Measurements from ENCODE around the gene TMEM171. TPM values are rescaled to one million over a fixed set of nuclear protein-coding genes. Genes with fewer than 3 reads are reported as not detected.

The TMEM171 gene
- total and polyA plus RNA-seq, 2 of the 4 experiments (the other 2 are of a cell fraction), result 3.0 to 5.1 TPM

DNA sequence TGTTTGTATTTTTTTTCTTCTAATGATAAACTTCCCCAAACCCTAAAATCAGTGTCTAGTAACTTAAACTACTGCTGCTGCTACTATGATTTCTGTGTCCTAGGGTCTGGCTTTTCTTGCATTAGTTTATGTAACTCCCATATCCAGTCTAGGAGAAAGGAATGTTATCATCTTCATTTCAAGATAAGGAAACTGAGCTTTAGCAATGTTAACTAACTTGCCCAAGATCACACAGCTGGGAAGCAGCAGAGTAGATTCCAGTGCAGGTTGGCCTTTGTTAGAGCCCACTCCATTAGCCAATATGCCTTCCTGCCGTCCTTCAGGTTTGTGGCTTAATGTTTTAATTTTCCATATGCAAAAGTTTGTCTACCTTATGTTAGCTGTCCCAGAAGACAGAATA lies 10.4 kb downstream of the TMEM171 start:
- WGBS, 2 experiments (ENCODE audit: extremely low coverage in 2 of 2, insufficient read length in 1 of 2), result no CpG with 5 or more reads among the region's 1 CpG
- H3K79me1 ChIP-seq (ENCODE audit: low read depth in 1 of 2, low read length in 2 of 2), result no peaks in the 10 kb centered on the region
- no peak overlapping the region for H2AK9ac ChIP-seq (replicated peaks; ENCODE audit: low read depth, low read length, poor library complexity)
- ChIA-PET POLR2A (ENCODE audit: unreplicated experiment) (no interaction called here), CTCF (no interaction called here)
- no peaks in the 10 kb centered on the region for H3K9me3 ChIP-seq (ENCODE audit: control insufficient read depth, insufficient read depth, low read length)
- no TSS peak for BruUV-seq (replicated peaks)
- intact Hi-C loops (cut with micrococcal nuclease), result no loop called here
- H2BK15ac ChIP-seq (ENCODE audit: low read depth, low read length), result no peak overlapping the region
- no peak overlapping the region for H3K23ac ChIP-seq (ENCODE audit: low read depth, low read length)
- no peak overlapping the region for H3K56ac ChIP-seq (ENCODE audit: extremely low read depth, insufficient read depth, low read length)
- H4K8ac ChIP-seq (ENCODE audit: low read depth in 2 of 2, low read length in 2 of 2), result no peak overlapping the region
- DNase-seq, result no peak
- no peak overlapping the region for H3K18ac ChIP-seq (ENCODE audit: low read depth, low read length)
- no peaks in the 10 kb centered on the region for H3K36me3 ChIP-seq (ENCODE audit: control insufficient read depth, insufficient read depth, low read length)
- no peak overlapping the region for H3K4ac ChIP-seq (ENCODE audit: low read depth, low read length)
- H4K91ac ChIP-seq (ENCODE audit: insufficient read depth, low read depth, low read length), result no peak overlapping the region
- H3K27ac ChIP-seq (ENCODE audit: insufficient read depth, low read length), result no peak overlapping the region
- H3K14ac ChIP-seq (replicated peaks; ENCODE audit: low read depth, low read length), result no peak overlapping the region
- ATAC-seq (ENCODE audit: low read depth), result peak; percentile 27
- H2BK5ac ChIP-seq (ENCODE audit: low read depth, low read length, poor library complexity, severe bottlenecking), result no peak overlapping the region
- TF ChIP-seq MAZ (IDR thresholded peaks at IDR 0.05; ENCODE audit: borderline replicate concordance, low read depth, low read length) (no peak), CEBPB (IDR thresholded peaks at IDR 0.05; ENCODE audit: low read depth, low read length) (no peak)
- peaks cover 1% of the 10 kb centered on the region; the same call in 1 of the 2 replicates for H3K4me1 ChIP-seq (ENCODE audit: control insufficient read depth, insufficient read depth, low read length)
- H2AK5ac ChIP-seq (ENCODE audit: low read depth, low read length), result no peak overlapping the region
- H3K4me3 ChIP-seq (ENCODE audit: insufficient read depth, low read depth, low read length), result no peak overlapping the region
- no peak overlapping the region for H3K9ac ChIP-seq (ENCODE audit: low read depth, low read length)
- H4K5ac ChIP-seq (ENCODE audit: low read depth, low read length), result no peak overlapping the region
- H2AFZ ChIP-seq (replicated peaks; ENCODE audit: low read length, poor library complexity), result no peak overlapping the region
- H3K9me1 ChIP-seq (ENCODE audit: insufficient read depth, low read length), result 0 out of 2 replicates have a peak, but pooled peaks cover under 1% of the 10 kb centered on the region
- H4K20me1 ChIP-seq (ENCODE audit: insufficient read depth, low read length), result no peaks in the 10 kb centered on the region
- no peak overlapping the region for H2BK20ac ChIP-seq (ENCODE audit: low read depth, low read length)
- dilution Hi-C loops (cut with HindIII; ENCODE audit: low sequenced_read_pairs, unreplicated experiment), result no loop called here
- in situ Hi-C loops (cut with MboI; ENCODE audit: low sequenced_read_pairs), result no loop called here
- H3K4me2 ChIP-seq (ENCODE audit: low read depth, low read length), result no peak overlapping the region
- no peak overlapping the region for H2BK120ac ChIP-seq (ENCODE audit: low read depth, low read length)
- H3K27me3 ChIP-seq (ENCODE audit: control insufficient read depth, insufficient read depth, low read length), result no peaks in the 10 kb centered on the region; the same call in 1 of the 2 replicates
